AG09319 (cell line): Measurements from ENCODE around the gene AP2M1.

ENCODE experiments used
- DNase-seq: peaks from one replicate; pipeline ENCODE4 v3.0.0-alpha.2; 2010; ENCODE audit warnings: low read depth; ENCODE audit errors: extremely low read depth
- TF ChIP-seq, protein P1 (sequence below): IDR thresholded peaks from 2 replicates; pipeline ENCODE4 v1.5.1; 2011; ENCODE audit warnings: low read depth, mild to moderate bottlenecking, inconsistent platforms, low read length, moderate library complexity

The AP2M1 gene

DNA sequence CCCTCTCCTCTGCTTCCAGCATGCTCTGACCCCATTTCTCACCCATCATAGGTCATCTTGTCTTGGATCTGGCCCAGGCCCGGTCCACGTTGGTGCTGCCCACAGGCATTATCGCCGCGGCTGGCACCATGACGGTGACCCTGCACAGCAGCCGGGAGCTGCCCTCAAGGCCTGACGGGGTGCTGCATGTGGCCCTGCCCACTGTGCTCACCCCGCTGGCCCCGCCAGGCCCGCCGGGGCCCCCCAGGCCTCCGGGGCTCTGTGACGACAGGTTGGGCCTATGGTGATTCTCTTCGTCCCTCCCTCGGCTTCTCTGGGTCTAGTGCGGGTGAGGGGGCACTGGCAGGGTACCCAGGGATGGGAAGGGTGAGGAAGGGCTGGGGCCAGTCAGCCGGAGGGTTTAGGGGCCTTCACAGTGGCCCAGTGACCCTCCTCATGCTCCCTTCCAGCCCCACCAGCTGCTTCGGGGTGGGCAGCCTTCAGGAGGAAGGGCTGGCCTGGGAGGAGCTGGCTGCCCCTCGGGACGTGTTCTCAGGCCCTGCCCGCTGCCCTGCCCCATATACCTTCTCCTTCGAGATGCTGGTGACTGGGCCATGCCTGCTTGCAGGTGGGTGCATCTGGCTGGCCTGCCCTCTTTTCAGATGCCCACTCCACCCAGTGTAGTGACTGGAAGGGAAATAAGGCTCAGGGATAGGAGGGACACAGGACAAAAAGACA, 58.6 kb downstream of the AP2M1 start:
- no peak for DNase-seq
- TF ChIP-seq, protein P1, sequence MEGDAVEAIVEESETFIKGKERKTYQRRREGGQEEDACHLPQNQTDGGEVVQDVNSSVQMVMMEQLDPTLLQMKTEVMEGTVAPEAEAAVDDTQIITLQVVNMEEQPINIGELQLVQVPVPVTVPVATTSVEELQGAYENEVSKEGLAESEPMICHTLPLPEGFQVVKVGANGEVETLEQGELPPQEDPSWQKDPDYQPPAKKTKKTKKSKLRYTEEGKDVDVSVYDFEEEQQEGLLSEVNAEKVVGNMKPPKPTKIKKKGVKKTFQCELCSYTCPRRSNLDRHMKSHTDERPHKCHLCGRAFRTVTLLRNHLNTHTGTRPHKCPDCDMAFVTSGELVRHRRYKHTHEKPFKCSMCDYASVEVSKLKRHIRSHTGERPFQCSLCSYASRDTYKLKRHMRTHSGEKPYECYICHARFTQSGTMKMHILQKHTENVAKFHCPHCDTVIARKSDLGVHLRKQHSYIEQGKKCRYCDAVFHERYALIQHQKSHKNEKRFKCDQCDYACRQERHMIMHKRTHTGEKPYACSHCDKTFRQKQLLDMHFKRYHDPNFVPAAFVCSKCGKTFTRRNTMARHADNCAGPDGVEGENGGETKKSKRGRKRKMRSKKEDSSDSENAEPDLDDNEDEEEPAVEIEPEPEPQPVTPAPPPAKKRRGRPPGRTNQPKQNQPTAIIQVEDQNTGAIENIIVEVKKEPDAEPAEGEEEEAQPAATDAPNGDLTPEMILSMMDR: no peak
